NCI-H345 (cell line): ENCODE results near the gene RPAP2.
"Not testable (repeated sequence)": the region's sequence is repeated elsewhere in the genome, so short reads cannot be mapped to it uniquely, and the experiment has no call there.

Experiments used
- DNase-seq: peaks from one replicate; lab custom pipeline; 2025; lab: John Stamatoyannopoulos, UW

Gene RPAP2

GRCh38 chr1:92323473-92324453 lies 24.9 kb downstream of the RPAP2 start:
- no peak for DNase-seq

GRCh38 chr1:92324784-92325183 lies 25.9 kb downstream of the RPAP2 start:
- DNase-seq, result no peak

GRCh38 chr1:92326681-92327080 lies 27.8 kb downstream of the RPAP2 start:
- DNase-seq, result no peak

GRCh38 chr1:92327794-92328193 lies 28.9 kb downstream of the RPAP2 start:
- no peak for DNase-seq

GRCh38 chr1:92329347-92330129 lies 30.7 kb downstream of the RPAP2 start:
- DNase-seq, result no peak

GRCh38 chr1:92333668-92334067 lies 34.8 kb downstream of the RPAP2 start:
- DNase-seq, result no peak

- DNase-seq, result no peak
Observed at GRCh38 chr1:92340154-92340553, 41.3 kb downstream of the RPAP2 start.

GRCh38 chr1:92342401-92342800 lies 43.5 kb downstream of the RPAP2 start:
- no peak for DNase-seq

- no peak for DNase-seq
Observed at GRCh38 chr1:92343061-92343460, 44.2 kb downstream of the RPAP2 start.

GRCh38 chr1:92346866-92347640 lies 48.2 kb downstream of the RPAP2 start:
- DNase-seq, result no peak

GRCh38 chr1:92352856-92353255 lies 54.0 kb downstream of the RPAP2 start:
- no peak for DNase-seq

GRCh38 chr1:92354259-92354658 lies 55.4 kb downstream of the RPAP2 start:
- no peak for DNase-seq

- DNase-seq, result no peak
Observed at GRCh38 chr1:92356956-92357355, 58.1 kb downstream of the RPAP2 start.

GRCh38 chr1:92359382-92359781 lies 60.5 kb downstream of the RPAP2 start:
- DNase-seq, result not testable (repeated sequence)

- DNase-seq, result no peak
Observed at GRCh38 chr1:92359986-92360385, 61.1 kb downstream of the RPAP2 start.

GRCh38 chr1:92362970-92363369 lies 64.1 kb downstream of the RPAP2 start:
- no peak for DNase-seq

- no peak for DNase-seq
Observed at GRCh38 chr1:92363401-92363800, 64.5 kb downstream of the RPAP2 start.

GRCh38 chr1:92365378-92366039 lies 66.7 kb downstream of the RPAP2 start:
- no peak for DNase-seq

GRCh38 chr1:92366040-92366395 lies 67.2 kb downstream of the RPAP2 start:
- no peak for DNase-seq

- DNase-seq, result no peak
Observed at GRCh38 chr1:92367496-92367895, 68.6 kb downstream of the RPAP2 start.

- DNase-seq, result no peak
Observed at GRCh38 chr1:92372164-92372563, 73.3 kb downstream of the RPAP2 start.

- DNase-seq, result no peak
Observed at GRCh38 chr1:92374223-92374622, 75.4 kb downstream of the RPAP2 start.
